NT2/D1 (cell line): ENCODE results near the gene FOXB1.

Source experiments
- DNase-seq: peaks from one replicate; pipeline ENCODE4 v3.0.0-alpha.2; 2011; ENCODE audit warnings: low read depth, low spot score
- H3K27me3 ChIP-seq: 2 replicates; pipeline ENCODE4 v1.6.0; 2011; ENCODE audit warnings: mild to moderate bottlenecking; ENCODE audit not compliant: insufficient read length, insufficient read depth
- H3K36me3 ChIP-seq: 2 replicates; pipeline ENCODE4 v1.6.1; 2011; ENCODE audit warnings: mild to moderate bottlenecking, low read length, mixed read lengths; ENCODE audit not compliant: insufficient read depth, insufficient read length
- H3K4me1 ChIP-seq: 2 replicates; pipeline ENCODE4 v1.5.1; 2011; ENCODE audit not compliant: insufficient read depth, insufficient read length
- H3K4me3 ChIP-seq: 2 replicates; pipeline ENCODE4 v1.5.1; 2011; ENCODE audit warnings: low read depth; ENCODE audit not compliant: insufficient read length
- H3K9ac ChIP-seq: 2 replicates; pipeline ENCODE4 v1.6.0; 2011; ENCODE audit warnings: low read depth; ENCODE audit not compliant: insufficient read length
- H3K9me3 ChIP-seq: 2 replicates; pipeline ENCODE4 v1.5.1; 2011; ENCODE audit warnings: mild to moderate bottlenecking, low read length; ENCODE audit not compliant: insufficient read depth
- SUZ12 ChIP-seq: IDR thresholded peaks from 2 replicates; pipeline ENCODE4 v1.6.1; 2011; ENCODE audit not compliant: insufficient read length, insufficient read depth; ENCODE audit errors: extremely low read depth
- YY1 ChIP-seq: IDR thresholded peaks from 2 replicates; pipeline ENCODE4 v1.6.1; 2011; ENCODE audit not compliant: insufficient read length, insufficient read depth
- ZNF274 ChIP-seq: IDR thresholded peaks from 2 replicates; pipeline ENCODE4 v1.6.1; 2011; ENCODE audit warnings: mild to moderate bottlenecking, low read depth, low read length

FOXB1 gene

DNA sequence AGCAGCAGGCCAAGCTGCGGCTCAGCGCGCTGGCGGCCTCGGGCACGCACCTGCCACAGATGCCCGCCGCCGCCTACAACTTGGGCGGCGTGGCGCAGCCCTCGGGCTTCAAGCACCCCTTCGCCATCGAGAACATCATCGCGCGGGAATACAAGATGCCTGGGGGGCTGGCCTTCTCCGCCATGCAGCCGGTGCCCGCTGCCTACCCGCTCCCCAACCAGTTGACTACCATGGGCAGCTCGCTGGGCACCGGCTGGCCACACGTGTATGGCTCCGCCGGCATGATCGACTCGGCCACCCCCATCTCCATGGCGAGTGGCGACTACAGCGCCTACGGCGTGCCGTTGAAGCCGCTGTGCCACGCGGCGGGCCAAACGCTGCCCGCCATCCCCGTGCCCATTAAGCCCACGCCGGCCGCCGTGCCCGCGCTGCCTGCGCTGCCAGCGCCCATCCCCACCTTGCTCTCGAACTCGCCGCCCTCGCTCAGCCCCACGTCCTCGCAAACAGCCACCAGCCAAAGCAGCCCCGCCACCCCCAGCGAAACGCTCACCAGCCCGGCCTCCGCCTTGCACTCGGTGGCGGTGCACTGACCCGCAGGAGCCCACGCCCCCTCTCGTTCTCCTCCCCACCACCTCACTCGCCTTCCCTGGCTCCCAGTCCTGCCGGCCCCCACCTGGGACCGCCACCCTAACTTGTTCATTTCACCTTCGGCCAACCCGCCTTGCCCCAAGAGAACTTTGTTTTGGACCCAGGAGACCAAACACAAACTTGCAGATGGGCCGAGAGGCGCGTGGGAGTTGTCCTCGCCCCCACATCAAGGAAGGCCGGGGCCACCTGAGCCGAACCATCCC, 1.5 kb downstream of the FOXB1 start:
- H3K9ac ChIP-seq: peak overlapping the region; percentile 74
- DNase-seq: no peak
- no peak for TF ChIP-seq YY1
- no peak for TF ChIP-seq ZNF274
- TF ChIP-seq SUZ12: peak; percentile 93
- H3K4me1 ChIP-seq: peaks cover 15% of the 10 kb centered on the region
- H3K4me3 ChIP-seq: peak overlapping the region; percentile 54
- no peaks in the 10 kb centered on the region for H3K9me3 ChIP-seq
- no peaks in the 10 kb centered on the region for H3K36me3 ChIP-seq
- H3K27me3 ChIP-seq: peaks cover 99% of the 10 kb centered on the region

DNA sequence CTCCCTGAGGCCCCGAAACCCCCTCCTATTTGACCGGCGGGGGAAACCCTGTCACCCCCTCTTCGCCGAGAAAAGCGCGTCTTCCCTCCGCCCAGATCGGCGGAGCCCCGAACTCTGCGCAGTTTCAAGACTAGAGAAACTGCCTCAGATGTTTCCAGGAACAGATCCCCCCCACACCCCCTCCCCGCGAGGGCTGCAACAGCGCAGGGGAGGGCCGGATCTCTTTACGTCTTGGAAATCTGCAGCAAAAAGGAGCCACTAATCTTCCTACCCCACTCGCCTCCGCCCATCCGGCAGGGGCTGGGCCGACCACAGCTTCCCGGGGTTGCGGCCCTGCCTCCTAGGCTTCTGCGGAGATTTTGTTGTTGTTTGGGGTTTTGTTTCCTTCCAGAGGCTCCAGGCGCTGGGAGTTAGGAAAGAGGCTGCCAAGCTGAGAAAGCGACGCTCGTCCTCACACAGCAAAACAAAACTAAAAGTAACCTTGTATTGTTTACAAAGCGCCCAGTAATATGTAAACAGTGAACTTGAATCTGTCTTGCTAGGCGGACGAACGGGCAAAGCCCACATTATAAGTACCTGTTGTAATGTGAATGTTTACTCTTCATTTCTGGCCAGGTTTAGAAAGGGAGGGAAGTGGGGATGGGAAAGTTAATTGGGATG, 2.2 kb downstream of the FOXB1 start:
- Histone ChIP-seq H3K9me3 (no peaks in the 10 kb centered on the region), H3K4me1 (peaks cover 11% of the 10 kb centered on the region), H3K9ac (peak overlapping the region; percentile 59), H3K27me3 (peaks cover 99% of the 10 kb centered on the region), H3K4me3 (peak overlapping the region; percentile 54), H3K36me3 (no peaks in the 10 kb centered on the region)
- TF ChIP-seq ZNF274: no peak
- no peak for TF ChIP-seq SUZ12
- TF ChIP-seq YY1: no peak
- DNase-seq: no peak

- no peaks in the 10 kb centered on the region for H3K36me3 ChIP-seq
- no peaks in the 10 kb centered on the region for H3K9me3 ChIP-seq
- TF ChIP-seq SUZ12: no peak
- no peak for TF ChIP-seq YY1
- TF ChIP-seq ZNF274: no peak
- H3K4me1 ChIP-seq: peaks cover 10% of the 10 kb centered on the region
- H3K27me3 ChIP-seq: peaks cover 93% of the 10 kb centered on the region
- DNase-seq: no peak
- no peak overlapping the region for H3K9ac ChIP-seq
- no peak overlapping the region for H3K4me3 ChIP-seq
Measured at GRCh38 chr15:60006873-60007272, 2.8 kb downstream of the FOXB1 start.

GRCh38 chr15:60009124-60009960, 5.2 kb downstream of the FOXB1 start:
- Histone ChIP-seq H3K4me3 (no peak overlapping the region), H3K27me3 (peaks cover 69% of the 10 kb centered on the region)

DNA sequence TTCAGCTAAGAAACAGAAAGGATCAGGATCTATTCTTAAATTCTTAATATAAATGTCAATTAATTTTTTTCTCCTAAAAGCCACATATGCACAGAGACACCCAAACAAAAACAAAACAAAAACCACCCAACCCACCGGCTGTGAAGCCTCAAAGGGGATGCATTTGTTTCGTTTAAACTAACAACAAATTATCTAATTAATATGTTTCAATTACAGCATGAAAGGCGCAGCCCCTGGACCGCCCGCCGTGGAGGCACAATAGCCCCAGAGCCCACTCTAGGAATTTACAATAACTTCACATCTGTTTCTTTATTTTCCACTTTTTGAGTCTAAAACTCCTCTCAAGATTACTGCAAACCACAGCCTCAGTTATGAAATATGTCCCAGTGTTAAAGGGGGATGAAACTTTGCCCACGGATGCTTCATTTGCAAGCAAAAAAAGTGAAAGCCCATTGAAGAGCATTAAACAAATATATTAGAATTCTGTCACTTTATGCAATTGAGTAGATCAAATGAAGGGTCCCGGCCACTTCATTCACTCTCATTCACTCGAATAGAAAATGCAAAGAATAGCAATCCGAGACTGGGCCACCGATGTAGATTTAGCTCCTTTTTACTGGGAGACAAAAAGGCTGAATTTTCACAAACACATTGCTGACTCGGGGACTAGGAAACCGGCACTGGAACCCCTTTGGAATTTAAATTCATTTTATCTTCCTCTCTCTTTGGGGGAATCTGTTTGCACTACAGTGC, 6.0 kb downstream of the FOXB1 start:
- Histone ChIP-seq H3K9ac (no peak overlapping the region), H3K27me3 (peaks cover 61% of the 10 kb centered on the region), H3K9me3 (no peaks in the 10 kb centered on the region), H3K36me3 (no peaks in the 10 kb centered on the region), H3K4me1 (peaks cover 6% of the 10 kb centered on the region), H3K4me3 (no peak overlapping the region)
- no peak for DNase-seq
- TF ChIP-seq SUZ12 (no peak), YY1 (no peak), ZNF274 (no peak)

More at GRCh38 chr15:60009124-60009960, 5.2 kb downstream of the FOXB1 start:
- Histone ChIP-seq H3K9me3 (no peaks in the 10 kb centered on the region), H3K4me1 (peaks cover 8% of the 10 kb centered on the region), H3K36me3 (no peaks in the 10 kb centered on the region), H3K9ac (no peak overlapping the region)
- no peak for DNase-seq
- TF ChIP-seq SUZ12 (no peak), YY1 (no peak), ZNF274 (no peak)

- Histone ChIP-seq H3K9me3 (no peaks in the 10 kb centered on the region), H3K36me3 (no peaks in the 10 kb centered on the region), H3K4me1 (no peaks in the 10 kb centered on the region), H3K27me3 (peaks cover 54% of the 10 kb centered on the region), H3K9ac (no peak overlapping the region), H3K4me3 (no peak overlapping the region)
- no peak for DNase-seq
- TF ChIP-seq SUZ12: no peak
- no peak for TF ChIP-seq ZNF274
- TF ChIP-seq YY1: no peak
Measured at GRCh38 chr15:60010858-60011257, 6.7 kb downstream of the FOXB1 start.
